GM18519 (cell line): ENCODE measurements around the gene GALNT2.

ENCODE experiments used
- ATAC-seq: cut with Tn5 transposase; IDR thresholded peaks from one replicate; pipeline ENCODE4 v1.9.1; 2021; ENCODE audit warnings: mild to moderate bottlenecking, moderate library complexity; ENCODE audit not compliant: unreplicated experiment, low FRiP score

Gene GALNT2

DNA sequence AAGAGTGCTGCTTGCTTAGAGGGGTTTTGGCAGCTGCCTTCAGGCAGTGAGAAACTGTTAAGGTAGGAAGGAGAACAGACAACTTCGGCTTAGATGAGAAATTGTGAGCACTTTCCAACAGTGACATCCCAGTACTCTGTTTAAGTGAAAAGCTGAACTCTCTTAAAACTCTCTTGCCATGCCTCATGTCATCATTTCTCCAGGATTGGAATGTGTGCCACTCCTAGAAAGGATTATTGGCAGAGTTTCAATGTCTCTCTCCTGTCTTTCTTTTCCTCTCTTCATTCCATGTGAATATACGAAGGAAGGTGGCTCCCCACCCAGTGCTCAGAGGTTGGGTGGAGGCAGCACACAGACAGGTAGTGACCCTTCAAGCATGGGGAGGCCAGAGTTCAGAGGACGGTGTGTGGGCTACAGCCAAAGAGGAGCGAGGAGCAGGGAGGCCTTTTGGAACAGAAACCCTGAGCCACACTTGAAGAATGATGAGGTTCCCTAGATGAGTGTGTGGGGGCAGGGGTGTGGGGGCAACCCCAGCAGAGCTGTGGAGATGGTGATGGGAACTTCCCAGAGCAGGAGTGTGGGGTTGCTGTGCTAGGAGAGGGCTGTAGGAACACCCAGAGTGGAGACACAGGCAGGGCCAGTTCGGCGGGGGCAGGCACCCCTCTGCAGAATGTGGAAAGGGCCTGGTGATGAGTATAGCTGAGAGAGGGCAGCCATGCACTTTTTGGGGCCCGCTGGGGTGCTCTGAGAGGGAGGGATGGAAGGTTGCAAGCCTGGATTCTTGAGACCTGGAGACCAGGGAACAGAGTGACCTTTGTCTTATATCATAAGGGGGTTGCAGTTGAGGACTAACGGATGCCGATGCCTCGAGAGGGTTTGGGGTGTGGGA, 58.8 kb downstream of the GALNT2 start:
- no peak for ATAC-seq

DNA sequence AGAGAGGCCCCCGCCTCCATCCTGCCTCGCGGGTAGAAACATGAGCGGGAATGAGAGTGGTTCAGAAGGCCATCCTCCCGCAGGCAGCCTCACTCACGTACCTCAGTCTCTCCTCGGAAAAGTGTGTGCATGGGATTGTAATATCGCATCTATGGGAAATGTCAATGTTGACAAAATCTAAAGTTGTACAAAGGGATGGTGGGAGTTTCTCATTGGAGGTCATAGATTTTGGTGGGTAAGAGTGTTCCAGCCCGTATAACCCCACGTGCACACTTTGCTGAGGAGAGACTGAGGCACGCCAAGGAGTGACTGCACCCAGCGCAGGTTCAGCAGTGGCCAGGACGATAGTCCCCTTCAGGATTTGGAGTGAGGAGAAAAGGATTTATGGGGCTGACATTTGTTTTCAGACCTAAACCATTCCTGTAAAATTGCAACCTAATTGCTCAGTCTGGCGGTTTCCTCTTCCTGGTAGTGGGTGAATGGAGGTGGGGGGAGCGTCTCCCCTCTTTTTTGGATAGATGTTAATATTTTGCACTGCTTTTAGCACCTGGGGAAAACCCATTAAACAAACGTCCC, 59.6 kb downstream of the GALNT2 start:
- no peak for ATAC-seq

DNA sequence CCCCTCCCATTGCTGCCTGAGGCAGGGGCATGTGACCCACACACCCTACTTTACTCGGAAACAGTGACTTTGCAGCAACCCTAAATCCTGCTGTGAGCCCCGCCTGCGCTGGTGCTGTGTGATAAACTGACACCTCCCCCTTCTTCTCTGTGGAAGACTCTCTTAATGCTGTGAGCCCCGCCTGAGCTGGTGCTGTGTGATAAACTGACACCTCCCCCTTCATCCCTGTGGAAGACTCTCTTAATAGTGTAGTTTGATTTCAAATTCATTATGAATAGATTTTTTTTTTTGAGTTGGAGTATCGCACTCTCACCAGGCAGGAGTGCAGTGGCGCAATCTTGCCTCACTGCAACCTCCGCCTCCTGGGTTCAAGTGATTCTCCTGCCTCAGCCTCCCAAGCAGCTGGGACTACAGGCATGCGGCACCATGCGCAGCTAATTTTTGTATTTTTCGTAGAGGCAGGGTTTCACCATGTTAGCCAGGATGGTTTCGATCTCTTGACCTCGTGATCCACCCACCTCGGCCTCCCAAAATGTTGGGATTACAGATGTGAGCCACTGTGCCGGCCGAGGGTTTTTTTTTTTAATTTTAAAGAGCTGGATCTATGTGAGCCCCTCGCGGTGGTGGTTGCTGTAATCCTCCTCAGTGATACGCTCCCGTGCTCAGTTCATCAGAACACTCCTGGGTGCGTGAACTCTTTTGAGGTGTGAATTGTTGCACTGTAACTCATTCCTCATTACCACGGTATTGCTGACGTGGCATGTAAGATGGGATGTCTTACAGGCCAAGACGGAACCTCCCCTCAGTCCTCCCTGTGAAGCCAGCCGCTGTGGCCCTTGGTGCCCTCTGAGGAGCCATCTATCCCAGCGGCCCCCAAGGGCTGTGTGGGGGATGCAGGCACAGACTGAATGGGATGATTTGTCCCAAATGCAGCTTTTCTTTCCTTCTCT, 60.3 kb downstream of the GALNT2 start:
- ATAC-seq, result no peak

DNA sequence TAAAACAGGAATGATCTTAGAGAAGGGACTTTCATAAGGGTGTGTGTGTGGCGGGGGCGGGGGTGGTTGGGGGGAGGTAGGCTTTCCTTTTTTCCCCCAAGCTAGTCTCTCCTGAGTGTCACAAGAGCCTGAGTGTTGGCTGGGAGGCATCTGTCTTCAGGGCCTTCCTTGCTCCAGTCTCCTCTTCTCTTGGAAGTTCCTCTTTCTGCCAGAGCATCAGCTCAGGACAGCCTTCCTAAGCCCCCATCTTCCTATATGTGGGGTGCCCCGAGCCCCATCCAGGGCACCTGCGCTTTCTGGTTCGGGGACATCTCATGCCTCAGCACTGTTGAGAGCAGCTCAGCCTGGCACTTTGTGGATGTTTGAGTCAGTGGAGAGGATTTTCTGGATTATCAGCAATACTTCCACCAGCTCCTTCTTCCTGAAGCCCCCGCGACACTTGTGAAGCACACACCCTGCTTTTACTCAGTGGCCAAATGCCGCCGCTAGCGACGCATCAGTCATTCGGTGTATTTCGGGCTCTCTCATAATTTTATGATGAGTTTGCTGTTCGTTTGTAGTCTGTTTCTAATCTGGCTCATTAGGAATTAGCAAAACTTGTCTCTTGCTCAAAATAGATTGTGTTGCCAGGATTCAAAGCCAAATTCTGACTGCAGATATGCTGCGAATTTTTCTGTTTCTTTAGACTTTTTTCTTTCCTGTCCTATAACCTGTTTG, 61.7 kb downstream of the GALNT2 start:
- ATAC-seq, result no peak

DNA sequence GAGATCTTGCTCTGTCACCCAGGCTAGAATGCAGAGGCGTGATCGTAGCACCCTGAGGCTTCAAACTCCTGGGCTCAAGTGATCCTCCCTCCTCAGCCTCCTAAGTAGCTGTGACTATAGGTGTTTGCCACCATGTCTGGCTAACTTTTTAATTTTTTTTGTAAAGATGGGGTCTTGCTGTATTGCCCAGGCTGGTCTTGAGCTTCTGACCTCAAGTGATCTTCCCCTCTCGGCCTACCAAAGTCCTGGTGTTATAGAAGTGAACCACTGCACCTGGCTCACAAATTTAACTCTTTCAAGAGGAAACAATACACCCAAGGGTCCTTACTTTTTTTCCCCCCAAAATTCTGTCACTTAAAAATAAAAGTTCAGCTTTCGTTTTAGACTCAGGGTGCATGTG, 62.3 kb downstream of the GALNT2 start:
- no peak for ATAC-seq

DNA sequence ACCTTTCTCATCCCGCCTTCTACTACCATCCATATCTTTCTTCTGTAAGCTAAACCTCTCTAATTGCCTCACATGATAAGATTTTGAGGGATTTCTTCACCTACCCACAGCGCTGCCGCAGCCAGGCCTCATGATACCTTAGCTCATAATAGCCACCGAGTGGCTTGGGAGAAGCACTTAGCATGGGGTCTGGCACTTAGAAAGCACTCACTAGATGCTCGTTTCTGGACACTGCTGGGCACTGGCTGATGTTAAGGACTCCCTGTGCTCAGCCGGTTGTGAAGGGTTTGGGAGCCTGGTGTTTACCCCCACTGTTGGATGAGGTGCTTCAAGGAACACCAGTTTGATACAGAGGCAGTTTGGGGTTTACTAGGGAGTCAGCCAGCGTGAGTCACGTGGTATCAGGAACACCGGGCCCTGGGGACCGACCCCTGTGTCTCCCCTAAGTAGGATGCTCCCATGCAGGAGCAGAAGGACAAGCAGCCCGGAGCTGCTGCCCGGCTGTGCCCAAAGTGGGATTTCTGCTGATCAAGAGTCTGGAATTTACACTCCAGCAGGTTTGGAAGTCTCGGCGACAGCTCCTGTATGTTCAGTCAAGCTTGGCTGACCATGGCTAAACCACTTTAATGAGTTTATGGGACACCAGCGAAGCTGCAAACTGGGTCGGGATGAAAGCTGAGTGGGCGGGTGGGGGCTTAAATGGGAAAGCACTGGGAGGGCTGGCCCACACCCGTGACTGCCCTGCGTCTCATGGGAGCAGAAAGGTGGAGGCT, 63.3 kb downstream of the GALNT2 start:
- ATAC-seq, result no peak

DNA sequence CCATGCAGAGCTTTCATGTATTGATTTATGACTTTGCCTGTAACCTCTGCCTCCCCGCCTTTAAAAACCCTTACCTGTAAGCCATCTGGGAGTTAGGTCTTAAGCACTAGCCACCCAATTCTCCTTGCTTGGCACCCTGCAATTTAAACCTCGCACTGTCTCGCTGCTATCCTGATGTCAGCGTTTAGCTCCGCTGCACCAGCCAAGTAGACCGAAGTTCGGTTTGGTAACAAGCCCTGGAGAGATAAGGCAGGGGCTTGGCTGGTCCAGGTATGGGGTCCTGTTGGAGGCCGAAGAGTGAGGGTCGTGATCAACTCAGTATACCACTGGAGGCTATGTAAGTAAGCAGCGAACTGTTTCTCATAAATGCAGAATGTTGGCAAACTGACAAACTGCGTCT, 64.4 kb downstream of the GALNT2 start:
- ATAC-seq, result no peak

DNA sequence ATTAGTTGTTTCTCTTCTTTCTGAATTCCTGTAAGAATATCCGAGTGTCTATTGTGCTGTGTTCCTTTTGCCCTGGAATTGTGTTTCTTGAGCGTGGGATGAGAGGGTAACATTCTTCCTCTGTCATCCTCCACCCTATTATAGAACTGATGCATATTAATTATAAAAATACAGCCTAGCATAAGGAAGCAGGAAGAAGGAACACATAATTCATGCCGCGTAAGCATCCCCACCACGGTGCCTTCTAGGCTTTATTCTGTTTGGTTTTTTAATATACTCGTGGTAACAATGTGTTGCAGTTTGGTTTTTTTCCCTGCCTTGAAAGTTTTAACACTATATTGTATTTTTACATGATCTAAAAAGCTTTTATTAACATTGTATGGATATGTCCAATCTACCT, 65.7 kb downstream of the GALNT2 start:
- no peak for ATAC-seq

DNA sequence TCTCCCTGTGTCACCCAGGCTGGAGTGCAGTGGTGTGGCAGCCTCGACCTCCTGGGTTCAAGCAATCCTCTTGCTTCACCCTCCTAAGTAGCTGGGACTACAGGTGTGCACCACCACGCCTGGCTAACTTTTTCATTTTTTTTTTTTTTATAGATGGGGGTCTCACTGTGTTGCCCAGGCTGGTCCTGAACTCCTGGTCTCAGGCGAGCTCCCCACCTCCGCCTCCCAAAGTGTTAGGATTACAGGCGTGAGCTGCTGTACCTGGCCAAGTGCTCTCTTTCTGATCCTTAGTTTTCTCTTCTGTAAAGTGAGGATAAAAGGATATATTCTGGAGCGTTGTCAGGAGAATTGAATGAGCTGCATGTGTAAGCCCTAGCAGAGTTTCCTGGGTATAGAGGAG, 68.7 kb downstream of the GALNT2 start:
- ATAC-seq, result no peak

DNA sequence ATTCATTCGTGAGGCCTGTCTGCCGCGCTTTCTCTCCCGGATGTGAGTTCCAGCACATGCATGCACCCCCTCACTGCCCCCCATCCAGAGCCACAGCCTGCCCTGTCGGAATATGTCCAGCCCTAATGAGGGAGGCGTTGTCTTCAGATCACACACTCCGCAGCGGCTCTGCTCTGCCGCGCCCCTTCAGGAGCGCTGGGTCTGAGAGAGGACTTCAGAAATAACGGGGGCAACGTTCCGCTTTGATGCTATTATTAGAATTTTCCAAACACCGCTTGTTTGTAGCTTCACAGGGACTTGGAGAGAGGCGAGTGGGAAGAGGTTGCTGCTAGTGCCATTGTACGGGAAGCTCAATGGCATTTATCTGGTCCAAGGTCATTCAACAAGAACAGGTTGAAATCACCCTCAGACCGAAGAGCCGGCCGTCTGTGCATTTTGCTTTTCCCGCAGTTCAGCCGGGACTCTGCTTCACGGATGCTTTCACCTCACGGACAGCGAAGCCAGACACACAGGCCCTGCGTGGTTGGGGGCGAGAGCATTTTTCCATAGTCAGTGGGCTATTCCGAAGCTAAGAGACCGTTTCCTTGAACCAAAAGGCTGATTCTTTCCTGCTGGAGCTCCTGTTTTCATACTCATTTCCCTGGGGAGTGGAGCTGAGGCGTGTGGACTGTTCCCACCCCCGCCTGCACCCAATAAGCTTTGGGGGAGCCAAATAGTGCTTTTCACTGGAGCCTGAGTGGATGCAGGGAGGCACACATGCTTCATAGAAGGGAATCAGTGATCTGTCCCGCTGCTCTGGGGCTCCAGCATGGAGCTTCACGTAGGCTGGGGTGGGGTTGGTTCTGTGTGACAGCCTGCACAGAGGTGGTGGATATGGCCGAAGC, 69.7 kb downstream of the GALNT2 start:
- ATAC-seq, result no peak

DNA sequence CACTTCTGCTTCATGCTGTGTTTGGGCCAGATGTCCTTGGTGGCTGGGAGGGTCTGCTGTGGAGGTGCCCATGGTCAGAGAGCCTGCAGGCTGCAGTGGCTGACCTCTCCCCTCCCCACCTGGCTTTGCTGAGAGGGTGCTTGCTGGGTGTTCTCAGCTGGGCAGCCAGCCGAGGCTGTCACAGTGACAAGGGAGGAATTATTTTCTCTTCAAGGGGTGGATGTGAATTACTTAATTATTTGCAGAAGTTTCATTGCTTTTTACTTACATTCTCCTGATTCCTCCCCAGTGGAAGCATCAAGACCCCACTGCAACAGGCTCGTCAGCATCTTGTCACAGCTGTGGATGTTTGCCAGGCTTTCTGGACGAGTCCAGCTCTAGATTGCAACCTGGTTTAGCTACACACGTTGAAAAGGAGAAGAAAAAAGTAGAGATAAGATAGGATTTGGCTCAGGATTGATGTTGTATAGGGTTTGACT, 70.3 kb downstream of the GALNT2 start:
- no peak for ATAC-seq

DNA sequence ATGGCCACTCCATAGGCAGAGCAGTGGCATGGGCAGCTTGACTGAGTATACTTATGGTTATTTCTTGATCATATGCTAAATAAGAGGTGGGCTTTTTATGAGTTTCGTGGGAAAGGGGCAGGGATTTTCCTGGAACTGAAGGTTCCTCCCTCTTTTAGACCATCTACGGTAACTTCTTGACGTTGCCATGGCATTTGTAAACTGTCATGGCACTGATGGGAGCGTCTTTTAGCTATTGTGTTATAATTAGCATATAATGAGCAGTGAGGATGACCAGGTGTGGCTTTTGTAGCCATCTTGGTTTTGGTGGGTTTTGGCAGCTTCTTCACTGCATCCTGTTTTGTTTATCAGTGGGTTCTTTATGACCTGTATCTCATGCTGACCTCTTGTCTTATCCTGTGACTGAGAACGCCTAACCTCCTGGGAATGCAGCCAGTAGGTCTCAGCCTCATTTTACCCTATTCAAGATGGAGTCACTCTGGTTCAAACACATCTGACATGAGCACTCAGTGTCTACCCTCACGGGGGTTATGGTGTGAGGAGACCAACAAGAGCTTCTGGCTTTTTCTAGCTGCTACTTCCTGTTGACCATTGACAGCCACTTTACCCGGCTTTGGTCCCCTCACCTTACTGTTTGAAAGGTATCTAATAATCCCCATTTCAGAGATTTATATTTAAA, 71.7 kb downstream of the GALNT2 start:
- no peak for ATAC-seq

DNA sequence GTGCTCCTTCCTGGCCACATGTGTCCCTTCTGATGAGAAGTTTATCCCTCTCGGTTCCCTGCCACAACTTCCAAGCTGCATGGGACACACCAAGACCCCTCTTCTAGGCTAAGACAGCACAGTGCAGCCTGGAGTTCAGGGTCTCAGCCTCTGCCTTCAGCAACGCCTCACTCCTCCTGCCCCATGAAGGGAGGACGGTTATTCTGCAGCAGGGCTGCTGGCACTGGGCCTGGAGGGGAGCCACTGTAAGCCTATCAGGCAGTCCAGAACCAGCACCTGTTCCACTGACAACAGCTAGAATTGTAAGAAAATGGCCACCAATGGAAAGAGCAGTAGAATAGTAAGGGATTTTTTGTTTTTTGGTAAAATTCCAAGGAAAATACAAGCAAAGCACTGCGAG, 72.3 kb downstream of the GALNT2 start:
- no peak for ATAC-seq

DNA sequence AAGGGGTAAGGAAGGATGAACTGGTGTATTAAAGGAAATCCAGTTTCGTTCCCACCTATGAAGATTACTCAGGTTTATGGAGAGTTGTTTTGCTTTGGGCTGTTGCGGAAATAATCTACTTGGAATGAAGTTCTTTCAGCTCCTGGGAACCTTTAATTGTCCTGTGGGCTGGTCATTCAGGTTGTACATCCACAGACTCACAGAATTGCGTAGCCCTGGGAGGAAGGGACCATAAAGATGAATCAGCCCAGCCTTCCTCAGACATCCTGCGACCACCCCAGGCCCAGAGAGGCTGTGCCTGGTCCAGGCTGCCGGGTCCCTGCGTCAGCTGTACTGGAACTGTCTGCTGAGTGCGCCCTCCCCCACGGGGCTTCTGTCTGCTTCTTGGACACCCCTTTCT, 72.7 kb downstream of the GALNT2 start:
- ATAC-seq, result no peak

DNA sequence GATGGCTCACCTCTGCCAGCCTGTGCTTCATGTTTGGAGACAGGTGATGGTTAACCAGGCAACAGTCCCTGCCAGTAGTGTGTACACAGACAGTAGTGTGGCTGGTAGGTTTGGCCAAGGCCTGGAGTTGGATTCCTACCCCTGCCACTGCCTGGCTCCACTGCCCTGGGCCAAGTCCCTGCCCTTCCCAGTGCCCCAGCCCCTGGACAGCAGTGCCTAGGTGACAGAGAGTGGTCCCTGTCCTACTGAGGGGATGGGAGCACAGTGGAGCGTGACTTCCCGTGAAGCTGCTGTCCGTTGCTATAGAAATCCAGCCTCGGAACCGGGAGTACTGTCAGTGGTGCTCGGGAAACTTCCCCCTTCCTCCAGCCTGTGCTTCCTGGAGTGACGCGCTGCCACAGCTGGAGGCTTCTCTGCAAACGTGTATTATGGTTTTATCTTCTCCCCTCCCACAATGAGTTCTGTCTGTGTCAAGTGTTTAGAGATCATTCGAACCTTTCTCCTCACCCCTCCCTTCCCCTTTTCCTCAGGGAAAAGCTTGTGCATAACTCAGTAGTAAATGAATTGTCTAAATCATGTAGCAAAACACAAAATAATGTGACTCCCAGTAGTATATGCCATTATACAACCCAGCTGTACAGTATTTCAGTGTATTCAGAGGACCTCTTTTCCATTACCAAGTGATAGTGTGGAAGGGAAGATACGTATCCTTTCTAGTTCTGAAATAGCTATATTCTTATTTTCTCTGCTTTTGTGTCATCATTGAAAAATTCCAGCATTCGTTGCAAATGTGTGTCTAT, 73.4 kb downstream of the GALNT2 start:
- ATAC-seq, result no peak

DNA sequence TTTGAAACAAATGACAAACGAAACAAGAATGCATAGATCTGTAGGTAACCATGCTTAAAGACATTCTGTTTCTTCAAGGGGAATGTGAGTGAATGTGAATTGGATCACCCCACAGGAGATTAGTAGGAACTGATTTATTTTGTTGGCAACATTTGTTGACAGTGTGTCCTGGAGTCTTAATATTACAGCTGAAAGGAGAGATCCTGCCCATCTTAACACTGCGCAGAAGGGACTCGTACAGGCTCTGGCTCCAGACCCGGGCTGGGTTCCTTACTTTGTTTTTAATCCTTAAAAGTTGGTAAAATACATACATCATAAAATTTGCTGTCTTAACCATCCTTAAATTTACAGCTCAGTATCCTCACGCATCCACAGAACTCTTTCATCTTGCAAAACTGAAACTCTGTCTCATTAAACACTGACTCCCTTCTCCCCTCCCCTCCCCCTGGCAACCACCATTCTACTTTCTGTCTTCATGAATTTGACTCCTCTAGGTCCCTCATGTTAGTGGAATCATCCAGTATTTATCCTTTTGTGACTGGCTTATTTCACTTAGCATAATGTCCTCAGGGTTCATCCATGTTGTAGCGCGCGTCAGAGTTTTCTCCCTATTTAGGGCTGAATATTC, 74.1 kb downstream of the GALNT2 start:
- no peak for ATAC-seq
